ENCODE measurements around the gene DOC2A.
"Not testable (repeated sequence)": the region's sequence is repeated elsewhere in the genome, so short reads cannot be mapped to it uniquely, and the experiment has no call there.

Gene DOC2A

GRCh38 chr16:29959821-29960220, 51.0 kb downstream of the DOC2A start:
- not testable (repeated sequence) for H3K27ac ChIP-seq (ENCODE audit: low read depth, low read length); H3K36me3 ChIP-seq (ENCODE audit: insufficient read depth, low read length); H3K27me3 ChIP-seq (ENCODE audit: control insufficient read depth in 1 of 2, insufficient read depth in 2 of 2, low read length in 2 of 2); H3K4me3 ChIP-seq (ENCODE audit: low read depth in 1 of 2, low read length in 2 of 2); H3K9me3 ChIP-seq (ENCODE audit: low read length); H3K9ac ChIP-seq (ENCODE audit: low read length)
- H3K4me1 ChIP-seq (ENCODE audit: insufficient read depth, low read length), result peaks cover 17% of the 10 kb centered on the region

- Histone ChIP-seq H3K27me3 (ENCODE audit: control insufficient read depth in 1 of 2, insufficient read depth in 2 of 2, low read length in 2 of 2) (no peaks in the 10 kb centered on the region), H3K36me3 (ENCODE audit: insufficient read depth, low read length) (no peaks in the 10 kb centered on the region), H3K27ac (ENCODE audit: low read depth, low read length) (no peak overlapping the region), H3K4me3 (ENCODE audit: low read depth in 1 of 2, low read length in 2 of 2) (no peak overlapping the region), H3K9me3 (ENCODE audit: low read length) (no peaks in the 10 kb centered on the region), H3K4me1 (ENCODE audit: insufficient read depth, low read length) (peaks cover 17% of the 10 kb centered on the region), H3K9ac (ENCODE audit: low read length) (no peak overlapping the region)
Measured at GRCh38 chr16:29959293-29959692, 51.5 kb downstream of the DOC2A start.

- H3K27ac ChIP-seq (ENCODE audit: low read depth, low read length), result no peak overlapping the region
- no peak overlapping the region for H3K4me3 ChIP-seq (ENCODE audit: low read depth in 1 of 2, low read length in 2 of 2)
- no peaks in the 10 kb centered on the region for H3K36me3 ChIP-seq (ENCODE audit: insufficient read depth, low read length)
- no peak overlapping the region for H3K9ac ChIP-seq (ENCODE audit: low read length)
- no peaks in the 10 kb centered on the region for H3K27me3 ChIP-seq (ENCODE audit: control insufficient read depth in 1 of 2, insufficient read depth in 2 of 2, low read length in 2 of 2)
- peaks cover 17% of the 10 kb centered on the region for H3K4me1 ChIP-seq (ENCODE audit: insufficient read depth, low read length)
- H3K9me3 ChIP-seq (ENCODE audit: low read length), result no peaks in the 10 kb centered on the region
Measured at GRCh38 chr16:29958756-29959155, 52.1 kb downstream of the DOC2A start.
